ENCODE data around the gene SIRPB2. TPM values are rescaled to one million over a fixed set of nuclear protein-coding genes. Genes with fewer than 3 reads are reported as not detected.

SIRPB2 gene
- polyA plus RNA-seq = 0.15 TPM

DNA sequence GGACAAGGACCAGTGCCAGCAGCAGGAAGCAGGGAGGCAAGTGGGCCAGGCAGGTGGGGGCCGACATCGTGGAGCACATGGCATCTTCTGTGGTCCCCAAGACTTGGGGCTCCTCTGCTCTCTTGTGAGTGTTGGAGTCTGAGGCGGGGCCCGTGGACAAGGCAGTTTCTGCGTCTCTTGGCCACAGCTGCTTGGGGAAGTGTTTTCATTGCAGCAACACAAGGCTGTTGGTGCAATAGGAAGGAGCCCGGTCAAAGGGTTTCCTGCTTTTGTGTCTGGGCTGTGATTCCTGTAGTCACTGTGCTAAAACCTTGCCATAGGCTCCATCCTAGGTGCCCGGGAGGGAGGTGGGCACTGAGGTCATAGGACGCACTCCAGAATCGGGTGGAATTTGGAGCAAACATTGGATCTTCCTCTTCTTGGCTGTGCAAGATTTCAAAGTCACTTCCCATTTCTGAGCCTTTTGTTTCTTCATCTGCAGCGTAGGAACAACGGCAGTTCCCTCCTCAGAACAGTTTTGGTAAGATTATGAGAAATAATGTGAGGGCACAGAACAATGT is at the start of gene SIRPB2:
TSS of gene SIRPB2 (minus strand) at position 140 of the 560 bp plus-strand sequence. CDS start at position 79, 61 bp downstream.
- Mint-ChIP-seq H3K9me3 (no peaks in the 10 kb centered on the region), H3K4me3 (peak within 1 kb of the TSS in 2 of 4 donors; percentile 40 to 76), H3K27me3 (peaks cover 4% of the 10 kb centered on the region), H3K36me3 (peaks cover 4% of the 10 kb centered on the region), H3K4me1 (peaks cover 19 to 31% (median 29%) of the 10 kb centered on the region in 3 donors), H3K27ac (no peak within 1 kb of the TSS)

DNA sequence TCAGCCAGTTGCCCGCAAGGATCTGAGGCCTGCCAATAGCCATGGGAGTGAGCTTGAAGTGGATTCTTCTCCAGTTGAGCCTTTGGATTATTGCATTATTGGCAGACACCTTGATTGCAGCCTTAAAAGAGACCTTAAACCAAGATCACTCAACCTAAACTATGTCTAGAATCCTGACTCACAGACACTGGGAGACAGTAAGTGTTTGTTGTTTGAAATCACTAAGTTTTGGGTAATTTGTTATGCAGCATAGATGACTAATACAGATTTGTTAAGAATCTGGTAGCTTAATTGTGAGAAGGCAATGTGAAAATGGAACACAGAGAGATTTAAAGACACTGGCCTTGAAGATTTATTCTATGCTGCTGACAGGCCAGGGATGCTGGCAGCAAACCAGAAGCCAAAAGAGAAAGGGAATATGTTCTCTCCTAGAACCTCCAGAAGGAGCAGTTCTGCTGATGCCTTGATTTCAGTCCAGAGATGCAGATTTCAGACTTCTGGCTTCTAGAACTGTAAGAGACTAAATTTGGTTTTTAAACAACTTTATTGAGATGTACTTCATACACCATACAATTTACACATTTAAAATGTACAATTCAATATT is 48.7 kb upstream of the SIRPB2 start:
- Mint-ChIP-seq H3K36me3 (peaks cover 1% of the 10 kb centered on the region), H3K9me3 (no peaks in the 10 kb centered on the region), H3K4me1 (peaks cover 26 to 44% (median 40%) of the 10 kb centered on the region in 3 donors), H3K4me3 (no peak overlapping the region), H3K27ac (no peak overlapping the region), H3K27me3 (no peaks in the 10 kb centered on the region)

DNA sequence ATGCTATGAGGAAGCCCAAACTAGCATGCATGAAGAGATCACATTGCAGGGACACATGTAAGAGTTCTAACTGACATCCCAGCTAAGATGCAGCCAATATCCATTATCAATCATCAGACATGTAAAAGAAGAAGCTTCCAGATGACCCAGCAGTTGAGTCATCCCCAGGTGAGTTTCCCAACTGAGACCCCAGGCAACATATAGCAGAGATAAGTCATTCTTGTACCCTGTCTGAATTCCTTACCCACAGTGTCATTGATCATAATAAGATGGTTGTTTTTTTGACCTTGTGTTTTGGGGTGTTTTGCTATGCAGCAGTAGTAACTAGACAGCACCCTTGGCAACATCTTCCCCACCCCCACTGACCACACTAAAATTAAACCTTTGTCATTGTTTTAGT is 47.4 kb upstream of the SIRPB2 start:
- H3K4me1 Mint-ChIP-seq = peaks cover 26 to 42% (median 40%) of the 10 kb centered on the region in 3 donors
- peak overlapping the region in 1 of 4 donors; percentile 91 for H3K4me3 Mint-ChIP-seq
- peaks cover 1% of the 10 kb centered on the region for H3K36me3 Mint-ChIP-seq
- no peak overlapping the region for H3K27ac Mint-ChIP-seq
- no peaks in the 10 kb centered on the region for H3K27me3 Mint-ChIP-seq
- no peaks in the 10 kb centered on the region for H3K9me3 Mint-ChIP-seq

DNA sequence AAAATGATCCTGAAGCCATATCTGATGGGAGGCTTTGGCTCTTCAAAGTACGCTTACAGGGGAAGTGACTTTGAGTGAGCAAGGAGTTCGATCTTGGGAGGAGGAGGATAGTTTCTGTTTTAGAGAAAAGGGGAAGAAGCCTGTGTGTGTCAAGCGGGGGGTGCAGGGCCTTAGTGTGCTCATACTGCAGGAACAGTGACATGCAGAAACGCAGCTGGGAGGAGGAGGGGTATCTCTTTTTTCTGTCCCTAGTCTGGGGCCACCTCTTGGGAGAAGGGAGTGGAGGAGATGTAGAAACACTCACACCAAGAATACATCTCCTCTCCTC is 46.5 kb upstream of the SIRPB2 start:
- Mint-ChIP-seq H3K36me3 (peaks cover 1% of the 10 kb centered on the region), H3K4me3 (peak overlapping the region; percentile 54 to 91 (median 66)), H3K27ac (peak overlapping the region in 2 of 3 donors; percentile 12 to 59), H3K9me3 (no peaks in the 10 kb centered on the region), H3K27me3 (no peaks in the 10 kb centered on the region), H3K4me1 (peaks cover 26 to 42% (median 38%) of the 10 kb centered on the region in 3 donors)

DNA sequence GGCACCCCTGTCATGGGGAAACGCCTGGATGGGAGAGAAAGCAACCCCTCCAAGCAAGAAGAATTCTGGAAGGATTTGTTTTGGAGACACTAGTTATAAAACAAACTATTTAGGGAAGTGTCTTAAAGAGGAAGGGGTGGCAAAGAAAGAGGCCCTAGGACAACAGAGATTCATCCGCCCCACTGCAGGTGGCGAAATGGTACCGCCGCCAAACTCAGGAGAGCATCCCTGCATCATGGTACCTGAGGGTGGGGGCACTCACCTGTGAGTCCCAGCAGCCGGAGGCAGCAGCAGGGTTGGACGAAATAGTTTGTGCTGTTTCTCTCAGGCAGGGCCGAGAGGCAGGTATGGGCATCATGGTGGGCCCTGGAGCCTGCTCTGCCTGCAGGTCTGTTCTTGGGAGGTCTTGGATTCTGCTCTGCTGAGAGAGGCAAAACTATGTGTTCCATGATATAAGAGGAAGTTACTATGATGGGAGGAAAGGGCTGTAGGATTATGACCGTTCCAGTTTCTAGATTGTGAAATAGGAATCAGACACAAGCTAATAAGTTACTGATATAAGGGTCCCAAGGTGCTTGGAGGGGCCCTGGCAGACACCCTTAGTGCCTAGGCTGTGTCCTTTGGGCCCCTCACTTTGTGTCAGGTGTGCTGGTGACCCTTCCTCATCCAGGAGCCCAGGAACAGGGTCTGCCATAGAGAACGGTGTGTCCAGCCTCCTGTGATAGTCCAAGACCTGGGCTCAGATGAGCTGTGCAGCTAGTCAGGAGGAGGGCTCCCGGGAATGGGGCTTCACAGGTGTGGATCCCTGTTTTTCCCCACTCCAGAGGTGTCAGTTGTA is 45.9 kb upstream of the SIRPB2 start:
- peak overlapping the region; percentile 54 to 91 (median 66) for H3K4me3 Mint-ChIP-seq
- peaks cover 1% of the 10 kb centered on the region for H3K36me3 Mint-ChIP-seq
- H3K4me1 Mint-ChIP-seq = peaks cover 26 to 36% (median 33%) of the 10 kb centered on the region in 3 donors
- H3K27ac Mint-ChIP-seq = peak overlapping the region in 2 of 3 donors; percentile 51 to 59
- H3K9me3 Mint-ChIP-seq = no peaks in the 10 kb centered on the region
- H3K27me3 Mint-ChIP-seq = no peaks in the 10 kb centered on the region

DNA sequence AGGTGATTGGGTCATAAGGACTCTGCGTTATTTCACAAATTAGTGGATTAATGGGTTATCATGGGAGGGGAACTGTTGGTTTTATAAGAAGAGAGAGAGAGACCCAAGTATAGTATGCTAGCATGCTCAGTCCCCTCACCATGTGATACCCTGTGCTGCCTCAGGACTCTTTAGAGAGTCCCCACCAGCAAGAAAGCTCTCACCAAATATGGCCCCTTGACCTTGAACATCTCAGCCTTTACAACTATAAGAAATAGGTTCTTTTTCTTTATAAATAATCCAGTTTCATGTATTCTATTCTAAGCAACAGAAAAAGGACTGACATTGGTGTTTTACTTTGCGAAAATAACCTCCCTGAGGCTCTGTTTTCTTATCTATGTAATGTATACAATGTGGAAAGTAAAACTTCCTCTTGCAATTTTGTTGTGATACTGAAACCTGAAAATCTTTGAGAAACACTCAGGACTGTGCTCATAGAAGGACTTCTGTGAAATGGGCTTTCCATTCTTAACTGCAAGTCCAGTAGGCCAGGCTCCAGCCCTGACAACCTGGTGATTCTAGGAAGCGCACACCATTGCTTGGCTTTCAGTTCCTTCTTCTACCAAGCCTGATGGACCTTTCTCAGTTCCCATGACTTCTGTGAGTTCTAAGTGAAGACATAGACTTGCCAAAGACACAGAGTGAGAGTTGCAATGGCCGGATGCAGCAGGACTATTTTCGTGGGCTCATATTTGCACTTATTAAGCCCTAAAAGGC is 44.4 kb upstream of the SIRPB2 start:
- Mint-ChIP-seq H3K27me3 (no peaks in the 10 kb centered on the region), H3K27ac (peak overlapping the region; percentile 40 to 59 (median 51)), H3K4me3 (peak overlapping the region in 3 of 4 donors; percentile 5 to 63 (median 49)), H3K4me1 (peaks cover 26 to 35% (median 33%) of the 10 kb centered on the region in 3 donors), H3K9me3 (no peaks in the 10 kb centered on the region), H3K36me3 (no peaks in the 10 kb centered on the region)

DNA sequence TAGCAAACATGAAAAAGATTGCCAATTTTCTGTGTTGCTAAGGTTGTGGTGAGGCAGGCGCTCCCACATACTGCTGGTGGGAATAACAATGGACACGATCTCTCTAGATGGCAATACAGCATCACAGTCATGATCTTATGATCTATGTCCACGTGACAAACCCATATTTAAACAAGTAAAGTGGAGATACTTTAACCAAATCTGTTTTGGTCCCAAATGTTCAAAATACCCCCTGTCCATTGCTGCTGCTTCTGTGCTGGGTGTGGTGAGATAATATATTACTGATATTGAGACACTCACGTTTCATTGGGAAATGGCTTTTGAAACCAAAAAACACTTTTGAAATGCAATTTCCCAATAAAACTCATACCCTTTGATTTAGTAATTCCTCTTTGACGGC is 43.3 kb upstream of the SIRPB2 start:
- H3K4me1 Mint-ChIP-seq = peaks cover 26 to 35% (median 33%) of the 10 kb centered on the region in 3 donors
- no peaks in the 10 kb centered on the region for H3K36me3 Mint-ChIP-seq
- no peaks in the 10 kb centered on the region for H3K9me3 Mint-ChIP-seq
- H3K27me3 Mint-ChIP-seq = no peaks in the 10 kb centered on the region
- H3K27ac Mint-ChIP-seq = peak overlapping the region in 1 of 3 donors; percentile 20
- no peak overlapping the region for H3K4me3 Mint-ChIP-seq

DNA sequence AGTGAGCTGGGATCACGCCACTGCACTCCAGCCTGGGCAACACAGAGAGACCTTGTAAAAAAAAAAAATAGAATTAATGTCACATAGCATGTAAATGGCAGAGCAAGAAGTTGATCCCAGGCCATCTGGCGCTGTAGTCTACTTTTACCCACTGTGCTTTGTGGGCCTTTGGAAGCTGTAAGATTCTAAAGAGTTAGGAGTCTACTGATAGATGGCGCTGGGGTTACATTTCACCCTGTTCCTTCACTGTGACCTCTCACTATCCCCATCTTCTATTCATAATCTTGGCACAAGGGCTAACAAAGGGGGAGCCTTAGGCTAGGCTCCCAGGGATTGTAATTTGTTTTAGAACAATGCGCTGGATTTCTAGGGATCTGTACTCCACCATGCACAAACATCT is 41.8 kb upstream of the SIRPB2 start:
- peaks cover 0 to 3% (median 2%) of the 10 kb centered on the region in 3 donors for H3K9me3 Mint-ChIP-seq
- no peak overlapping the region for H3K4me3 Mint-ChIP-seq
- peaks cover 2% of the 10 kb centered on the region for H3K27me3 Mint-ChIP-seq
- no peaks in the 10 kb centered on the region for H3K36me3 Mint-ChIP-seq
- peaks cover 18 to 30% (median 26%) of the 10 kb centered on the region in 3 donors for H3K4me1 Mint-ChIP-seq
- no peak overlapping the region for H3K27ac Mint-ChIP-seq

DNA sequence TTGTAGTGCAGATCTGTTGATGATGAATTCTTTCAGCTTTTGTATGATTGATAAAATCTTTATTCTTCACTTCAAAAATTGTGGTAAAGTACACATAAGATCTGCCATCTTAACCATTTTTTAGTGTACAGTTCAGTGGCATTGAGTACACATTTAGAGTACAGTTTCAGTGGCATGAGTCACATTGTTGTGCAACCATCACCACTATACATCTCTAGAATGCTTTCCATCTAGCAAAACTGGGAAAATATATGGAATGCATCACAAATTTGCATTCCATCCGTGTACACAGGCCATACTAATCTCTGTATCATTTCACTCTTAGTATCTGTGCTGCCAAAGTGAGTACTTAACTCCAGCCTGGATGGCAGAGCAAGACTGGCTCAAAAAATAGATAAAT is 37.6 kb upstream of the SIRPB2 start:
- H3K4me1 Mint-ChIP-seq = peaks cover 7 to 17% (median 13%) of the 10 kb centered on the region in 3 donors
- peaks cover 2% of the 10 kb centered on the region for H3K27me3 Mint-ChIP-seq
- H3K27ac Mint-ChIP-seq = no peak overlapping the region
- peaks cover 0 to 3% (median 2%) of the 10 kb centered on the region in 3 donors for H3K9me3 Mint-ChIP-seq
- no peak overlapping the region for H3K4me3 Mint-ChIP-seq
- no peaks in the 10 kb centered on the region for H3K36me3 Mint-ChIP-seq

DNA sequence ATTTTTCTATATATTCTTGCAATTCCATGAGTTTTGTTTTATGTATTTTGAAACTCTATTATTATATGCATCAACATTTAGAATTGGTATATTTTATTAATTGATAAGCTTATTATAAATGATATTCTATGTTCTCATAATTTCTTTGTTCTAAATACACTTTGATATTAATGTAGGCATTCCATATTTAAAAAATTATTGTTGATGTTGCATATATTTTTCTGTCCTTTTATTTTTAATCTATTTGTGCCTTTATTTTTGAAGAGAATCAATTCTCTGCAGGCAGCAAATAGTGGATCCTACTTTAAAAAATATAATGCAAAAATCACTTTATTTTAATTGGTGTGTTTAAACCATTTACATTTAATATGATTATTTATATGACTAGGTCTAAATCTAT is 36.7 kb upstream of the SIRPB2 start:
- no peak overlapping the region for H3K4me3 Mint-ChIP-seq
- H3K36me3 Mint-ChIP-seq = no peaks in the 10 kb centered on the region
- H3K27me3 Mint-ChIP-seq = peaks cover 2% of the 10 kb centered on the region
- H3K4me1 Mint-ChIP-seq = peaks cover 12 to 18% (median 17%) of the 10 kb centered on the region in 3 donors
- H3K27ac Mint-ChIP-seq = no peak overlapping the region
- H3K9me3 Mint-ChIP-seq = peaks cover 0 to 3% (median 2%) of the 10 kb centered on the region in 3 donors

DNA sequence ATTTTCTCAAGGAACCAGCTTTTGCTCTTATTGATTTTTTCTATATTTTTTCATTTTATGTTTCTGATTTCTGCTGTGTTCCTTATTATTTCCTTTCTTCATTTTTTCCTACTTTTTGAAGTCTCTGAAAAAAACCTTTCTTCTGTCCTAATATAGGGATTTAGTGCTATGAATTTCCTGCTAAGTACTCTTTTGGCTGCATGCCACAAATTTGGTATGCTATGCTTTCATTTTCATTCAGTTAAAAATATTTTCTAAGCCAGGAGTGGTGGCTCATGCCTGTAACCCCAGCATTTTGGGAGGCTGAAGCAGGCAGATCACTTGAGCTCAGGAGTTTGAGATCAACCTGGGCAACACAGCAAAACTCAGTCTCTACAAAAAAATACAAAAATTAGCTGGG is 35.7 kb upstream of the SIRPB2 start:
- peaks cover 12 to 18% (median 17%) of the 10 kb centered on the region in 3 donors for H3K4me1 Mint-ChIP-seq
- peaks cover 2% of the 10 kb centered on the region for H3K27me3 Mint-ChIP-seq
- H3K27ac Mint-ChIP-seq = no peak overlapping the region
- no peaks in the 10 kb centered on the region for H3K36me3 Mint-ChIP-seq
- H3K9me3 Mint-ChIP-seq = peaks cover 0 to 3% (median 2%) of the 10 kb centered on the region in 3 donors
- no peak overlapping the region for H3K4me3 Mint-ChIP-seq

DNA sequence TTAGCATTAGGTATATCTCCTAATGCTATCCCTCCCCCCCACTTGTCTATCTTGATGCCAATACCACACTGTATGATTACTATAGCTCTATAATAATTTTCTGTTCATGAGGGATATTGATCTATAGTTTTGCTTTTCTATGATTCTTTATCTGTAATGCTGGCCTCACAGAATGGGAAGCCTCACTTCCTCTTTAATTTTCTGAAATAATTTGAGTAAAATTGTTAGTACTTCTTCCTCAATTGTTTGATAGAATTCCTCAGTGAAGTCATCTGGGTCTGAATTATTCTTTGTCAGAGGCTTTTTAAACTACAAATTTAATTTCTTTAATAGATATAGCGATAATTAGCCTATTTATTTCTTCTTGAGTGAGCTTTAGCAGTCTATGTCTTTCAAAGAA is 35.1 kb upstream of the SIRPB2 start:
- Mint-ChIP-seq H3K36me3 (no peaks in the 10 kb centered on the region), H3K4me3 (no peak overlapping the region), H3K27ac (no peak overlapping the region), H3K9me3 (peaks cover 0 to 3% (median 2%) of the 10 kb centered on the region in 3 donors), H3K27me3 (peaks cover 2% of the 10 kb centered on the region), H3K4me1 (peaks cover 12 to 19% (median 17%) of the 10 kb centered on the region in 3 donors)

DNA sequence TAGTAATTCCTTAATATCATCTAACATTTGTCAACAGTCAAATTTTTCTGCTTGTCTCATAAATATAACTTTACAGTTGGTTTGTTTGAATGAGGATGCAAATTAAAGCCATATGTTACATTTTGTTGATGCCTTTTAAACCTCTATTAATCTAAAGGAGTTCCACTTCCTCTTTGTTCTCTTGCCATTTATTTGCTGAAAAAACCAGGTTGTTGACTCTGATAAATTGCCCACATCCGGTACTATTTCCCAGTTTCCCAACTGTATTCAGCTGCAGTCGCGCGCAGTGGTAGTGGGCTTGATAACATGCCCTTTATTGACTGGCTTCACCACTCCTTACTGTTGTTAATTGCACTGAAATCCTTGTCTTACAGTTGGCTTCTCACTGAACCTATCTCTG is 32.8 kb upstream of the SIRPB2 start:
- Mint-ChIP-seq H3K4me3 (peak overlapping the region in 1 of 4 donors; percentile 41), H3K27ac (no peak overlapping the region), H3K27me3 (peaks cover 5% of the 10 kb centered on the region), H3K9me3 (peaks cover 0 to 3% (median 2%) of the 10 kb centered on the region in 3 donors), H3K36me3 (no peaks in the 10 kb centered on the region), H3K4me1 (peaks cover 17 to 25% (median 24%) of the 10 kb centered on the region in 3 donors)

DNA sequence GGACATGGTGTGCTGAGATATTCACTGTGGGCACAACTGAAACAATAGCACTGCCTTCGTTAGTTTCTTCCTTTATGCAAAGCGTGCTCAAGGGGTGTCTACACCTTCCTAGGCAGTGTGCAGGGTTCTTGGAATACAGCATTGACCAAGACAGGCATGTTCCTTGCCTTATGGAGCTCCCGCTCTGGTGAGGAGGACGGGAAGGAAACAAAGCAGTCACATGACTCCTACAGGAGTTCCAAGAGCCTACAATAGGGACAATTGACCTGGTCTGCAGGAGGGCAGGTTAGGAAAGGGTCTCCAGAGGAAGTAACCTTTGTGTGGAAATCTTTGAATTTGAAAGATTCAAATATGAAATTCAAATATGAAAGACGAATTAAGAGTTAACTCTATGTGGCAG is 25.8 kb upstream of the SIRPB2 start:
- no peak overlapping the region for H3K27ac Mint-ChIP-seq
- peaks cover 0 to 8% (median 4%) of the 10 kb centered on the region in 3 donors for H3K9me3 Mint-ChIP-seq
- H3K4me1 Mint-ChIP-seq = peaks cover 4 to 7% (median 6%) of the 10 kb centered on the region in 3 donors
- H3K4me3 Mint-ChIP-seq = no peak overlapping the region
- H3K27me3 Mint-ChIP-seq = peaks cover 6% of the 10 kb centered on the region
- H3K36me3 Mint-ChIP-seq = no peaks in the 10 kb centered on the region
